ENCODE results near the gene STING1. TPM values are rescaled to one million over a fixed set of nuclear protein-coding genes. Genes with fewer than 3 reads are reported as not detected.
"Not testable (repeated sequence)": the region's sequence is repeated elsewhere in the genome, so short reads cannot be mapped to it uniquely, and the experiment has no call there.

Gene STING1
- total RNA-seq, 1 experiment from 2014 or later: 22.8 TPM

DNA sequence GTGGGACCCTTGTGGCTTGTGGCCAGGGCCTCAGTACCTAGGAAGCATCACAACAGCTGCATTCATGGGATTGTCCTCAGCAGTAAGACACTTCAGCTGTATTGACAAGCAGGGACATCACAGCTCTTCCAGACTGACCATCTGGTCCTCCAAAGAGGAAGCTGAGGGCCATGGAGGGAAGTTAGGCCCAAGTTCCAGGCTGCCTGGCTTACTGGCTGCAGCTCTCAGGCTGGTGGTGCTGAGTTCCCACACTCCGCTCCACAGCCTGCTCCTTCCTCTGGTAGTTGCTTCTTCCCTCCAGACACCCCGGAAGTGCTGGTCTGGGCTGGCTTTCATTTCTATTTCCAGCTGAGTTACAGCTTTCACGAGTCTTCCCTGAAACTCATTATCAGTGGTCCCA is 5.7 kb upstream of the STING1 start:
- TF ChIP-seq TCF7L2 (IDR thresholded peaks at IDR 0.05; ENCODE audit: low read depth, low read length): no peak
- no peak for TF ChIP-seq SIN3A (IDR thresholded peaks at IDR 0.05; ENCODE audit: borderline replicate concordance, insufficient read depth, low read depth, low read length)
- TF ChIP-seq, protein P1, sequence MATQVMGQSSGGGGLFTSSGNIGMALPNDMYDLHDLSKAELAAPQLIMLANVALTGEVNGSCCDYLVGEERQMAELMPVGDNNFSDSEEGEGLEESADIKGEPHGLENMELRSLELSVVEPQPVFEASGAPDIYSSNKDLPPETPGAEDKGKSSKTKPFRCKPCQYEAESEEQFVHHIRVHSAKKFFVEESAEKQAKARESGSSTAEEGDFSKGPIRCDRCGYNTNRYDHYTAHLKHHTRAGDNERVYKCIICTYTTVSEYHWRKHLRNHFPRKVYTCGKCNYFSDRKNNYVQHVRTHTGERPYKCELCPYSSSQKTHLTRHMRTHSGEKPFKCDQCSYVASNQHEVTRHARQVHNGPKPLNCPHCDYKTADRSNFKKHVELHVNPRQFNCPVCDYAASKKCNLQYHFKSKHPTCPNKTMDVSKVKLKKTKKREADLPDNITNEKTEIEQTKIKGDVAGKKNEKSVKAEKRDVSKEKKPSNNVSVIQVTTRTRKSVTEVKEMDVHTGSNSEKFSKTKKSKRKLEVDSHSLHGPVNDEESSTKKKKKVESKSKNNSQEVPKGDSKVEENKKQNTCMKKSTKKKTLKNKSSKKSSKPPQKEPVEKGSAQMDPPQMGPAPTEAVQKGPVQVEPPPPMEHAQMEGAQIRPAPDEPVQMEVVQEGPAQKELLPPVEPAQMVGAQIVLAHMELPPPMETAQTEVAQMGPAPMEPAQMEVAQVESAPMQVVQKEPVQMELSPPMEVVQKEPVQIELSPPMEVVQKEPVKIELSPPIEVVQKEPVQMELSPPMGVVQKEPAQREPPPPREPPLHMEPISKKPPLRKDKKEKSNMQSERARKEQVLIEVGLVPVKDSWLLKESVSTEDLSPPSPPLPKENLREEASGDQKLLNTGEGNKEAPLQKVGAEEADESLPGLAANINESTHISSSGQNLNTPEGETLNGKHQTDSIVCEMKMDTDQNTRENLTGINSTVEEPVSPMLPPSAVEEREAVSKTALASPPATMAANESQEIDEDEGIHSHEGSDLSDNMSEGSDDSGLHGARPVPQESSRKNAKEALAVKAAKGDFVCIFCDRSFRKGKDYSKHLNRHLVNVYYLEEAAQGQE (IDR thresholded peaks at IDR 0.05; ENCODE audit: insufficient read depth in 1 of 2, low read depth in 2 of 2, low read length in 1 of 2): no peak
- no peak for TF ChIP-seq POLR2AphosphoS5 (IDR thresholded peaks at IDR 0.05; ENCODE audit: low read depth, low read length)
- TF ChIP-seq, protein P2, sequence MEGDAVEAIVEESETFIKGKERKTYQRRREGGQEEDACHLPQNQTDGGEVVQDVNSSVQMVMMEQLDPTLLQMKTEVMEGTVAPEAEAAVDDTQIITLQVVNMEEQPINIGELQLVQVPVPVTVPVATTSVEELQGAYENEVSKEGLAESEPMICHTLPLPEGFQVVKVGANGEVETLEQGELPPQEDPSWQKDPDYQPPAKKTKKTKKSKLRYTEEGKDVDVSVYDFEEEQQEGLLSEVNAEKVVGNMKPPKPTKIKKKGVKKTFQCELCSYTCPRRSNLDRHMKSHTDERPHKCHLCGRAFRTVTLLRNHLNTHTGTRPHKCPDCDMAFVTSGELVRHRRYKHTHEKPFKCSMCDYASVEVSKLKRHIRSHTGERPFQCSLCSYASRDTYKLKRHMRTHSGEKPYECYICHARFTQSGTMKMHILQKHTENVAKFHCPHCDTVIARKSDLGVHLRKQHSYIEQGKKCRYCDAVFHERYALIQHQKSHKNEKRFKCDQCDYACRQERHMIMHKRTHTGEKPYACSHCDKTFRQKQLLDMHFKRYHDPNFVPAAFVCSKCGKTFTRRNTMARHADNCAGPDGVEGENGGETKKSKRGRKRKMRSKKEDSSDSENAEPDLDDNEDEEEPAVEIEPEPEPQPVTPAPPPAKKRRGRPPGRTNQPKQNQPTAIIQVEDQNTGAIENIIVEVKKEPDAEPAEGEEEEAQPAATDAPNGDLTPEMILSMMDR (IDR thresholded peaks at IDR 0.05): no peak
- DNase-seq (ENCODE audit: low read depth, low spot score) (no peak), ATAC-seq (no peak)
- Histone ChIP-seq H3K9me3 (ENCODE audit: control insufficient read depth, insufficient read depth, low read depth, low read length) (no peaks in the 10 kb centered on the region), H3K4me3 (ENCODE audit: low read depth in 2 of 2, low read length in 2 of 2) (no peak overlapping the region), H3K36me3 (ENCODE audit: control insufficient read depth, insufficient read depth, low read length) (no peaks in the 10 kb centered on the region), H3K27me3 (ENCODE audit: control insufficient read depth, insufficient read depth, low read length) (no peaks in the 10 kb centered on the region), H3K4me1 (ENCODE audit: control insufficient read depth, insufficient read depth, low read length) (peaks cover 8% of the 10 kb centered on the region), H3K27ac (ENCODE audit: low read length) (no peak overlapping the region)
- in situ Hi-C loops (cut with HindIII; ENCODE audit: low pct_unique_long_range_greater_than_20kb, low sequenced_read_pairs): no loop called here
- POLR2A ChIA-PET: no interaction called here
- no TSS peak for BruUV-seq (replicated peaks)
- CTCF ChIA-PET: no interaction called here
- intact Hi-C loops (cut with micrococcal nuclease; ENCODE audit: unreplicated experiment): no loop called here

DNA sequence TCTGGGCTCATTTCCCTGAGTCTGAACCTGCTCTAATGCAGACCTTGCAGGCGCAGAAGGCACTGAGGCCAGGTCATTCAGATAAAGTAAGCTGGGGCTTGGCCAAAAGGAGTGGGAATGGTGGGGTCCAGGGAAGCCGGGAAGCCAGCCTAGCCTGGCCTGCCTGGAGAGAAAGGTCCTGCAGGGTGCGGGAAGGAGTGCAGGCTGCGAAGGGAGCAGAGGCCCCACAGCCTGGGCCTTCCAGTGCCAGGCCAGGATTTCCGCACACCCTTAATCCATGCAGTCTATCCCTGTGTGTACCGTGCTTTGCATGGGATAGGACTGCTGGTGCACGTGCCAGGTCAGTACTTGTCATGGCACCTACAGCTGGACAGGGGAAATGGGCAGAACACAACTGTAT is 3.6 kb upstream of the STING1 start:
- peaks cover 16% of the 10 kb centered on the region for H3K4me1 ChIP-seq (ENCODE audit: control insufficient read depth, insufficient read depth, low read length)
- ATAC-seq (no peak), DNase-seq (ENCODE audit: low read depth, low spot score) (no peak)
- BruUV-seq (replicated peaks): no TSS peak
- no peaks in the 10 kb centered on the region for H3K9me3 ChIP-seq (ENCODE audit: control insufficient read depth, insufficient read depth, low read depth, low read length)
- ChIA-PET CTCF (interaction anchor here (0.6 to 0.7 kb wide), 2 partner anchors 84 to 294 kb away, joined by 5 to 8 read pairs; no protein-coding TSS in a partner anchor), POLR2A (no interaction called here)
- H3K36me3 ChIP-seq (ENCODE audit: control insufficient read depth, insufficient read depth, low read length): no peaks in the 10 kb centered on the region
- no peaks in the 10 kb centered on the region for H3K27me3 ChIP-seq (ENCODE audit: control insufficient read depth, insufficient read depth, low read length)
- intact Hi-C loops (cut with micrococcal nuclease; ENCODE audit: unreplicated experiment): no loop called here
- TF ChIP-seq, protein P2 (IDR thresholded peaks at IDR 0.05): no peak
- TF ChIP-seq TCF7L2 (IDR thresholded peaks at IDR 0.05; ENCODE audit: low read depth, low read length) (no peak), POLR2AphosphoS5 (IDR thresholded peaks at IDR 0.05; ENCODE audit: low read depth, low read length) (no peak), SIN3A (IDR thresholded peaks at IDR 0.05; ENCODE audit: borderline replicate concordance, insufficient read depth, low read depth, low read length) (no peak)
- TF ChIP-seq, protein P1 (IDR thresholded peaks at IDR 0.05; ENCODE audit: insufficient read depth in 1 of 2, low read depth in 2 of 2, low read length in 1 of 2): no peak
- in situ Hi-C loops (cut with HindIII; ENCODE audit: low pct_unique_long_range_greater_than_20kb, low sequenced_read_pairs): no loop called here
- no peak overlapping the region for H3K27ac ChIP-seq (ENCODE audit: low read length)
- no peak overlapping the region for H3K4me3 ChIP-seq (ENCODE audit: low read depth in 2 of 2, low read length in 2 of 2)

DNA sequence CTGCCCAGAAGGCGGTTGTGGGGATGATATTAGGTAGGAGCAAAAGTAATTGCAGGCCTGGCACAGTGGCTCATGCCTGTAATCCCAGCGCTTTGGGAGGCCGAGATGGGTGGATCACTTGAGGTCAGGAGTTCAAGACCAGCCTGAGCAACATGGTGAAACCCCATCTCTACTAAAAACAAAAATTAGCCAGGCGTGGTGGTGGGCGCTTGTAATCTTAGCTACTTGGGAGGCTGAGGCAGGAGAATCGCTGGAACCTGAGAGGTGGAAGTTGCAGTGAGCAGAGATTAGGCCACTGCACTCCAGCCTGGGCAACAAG is 291 bp upstream of the STING1 start:
- H3K36me3 ChIP-seq (ENCODE audit: control insufficient read depth, insufficient read depth, low read length); in situ Hi-C loops (cut with HindIII; ENCODE audit: low pct_unique_long_range_greater_than_20kb, low sequenced_read_pairs); ATAC-seq; BruUV-seq (replicated peaks); intact Hi-C loops (cut with micrococcal nuclease; ENCODE audit: unreplicated experiment); H3K27me3 ChIP-seq (ENCODE audit: control insufficient read depth, insufficient read depth, low read length); H3K9me3 ChIP-seq (ENCODE audit: control insufficient read depth, insufficient read depth, low read depth, low read length); DNase-seq (ENCODE audit: low read depth, low spot score): not testable (repeated sequence)
- Histone ChIP-seq H3K4me3 (ENCODE audit: low read depth in 2 of 2, low read length in 2 of 2) (peak overlapping the region in 1 of 2 experiments; percentile 52; a peak in 2 of 4 replicates), H3K27ac (ENCODE audit: low read length) (peak overlapping the region; percentile 90), H3K4me1 (ENCODE audit: control insufficient read depth, insufficient read depth, low read length) (peaks cover 16% of the 10 kb centered on the region)
- CTCF ChIA-PET: interaction anchor here (0.6 kb wide), 1 partner anchor 60 kb away, joined by 4 read pairs; no protein-coding TSS in a partner anchor
- POLR2A ChIA-PET: interaction anchor here (0.6 kb wide), 2 partner anchors 34 to 228 kb away, joined by 4 to 6 read pairs; no protein-coding TSS in a partner anchor
